WI38 (cell line): ENCODE data around the gene SREBF1.
A peak's percentile ranks its signal among the peaks of the same experiment; 100 is the strongest.

Experiments used
- H3K4me3 ChIP-seq: 2 replicates; pipeline ENCODE4 v1.5.1; 2011; ENCODE audit warnings: low read depth, mild to moderate bottlenecking, control low read depth, low read length
- TF ChIP-seq, protein P1 (sequence below): IDR thresholded peaks from 2 replicates; pipeline ENCODE4 v1.5.1; 2012; ENCODE audit warnings: low read depth, mild to moderate bottlenecking, control low read depth, low read length

Gene SREBF1

DNA sequence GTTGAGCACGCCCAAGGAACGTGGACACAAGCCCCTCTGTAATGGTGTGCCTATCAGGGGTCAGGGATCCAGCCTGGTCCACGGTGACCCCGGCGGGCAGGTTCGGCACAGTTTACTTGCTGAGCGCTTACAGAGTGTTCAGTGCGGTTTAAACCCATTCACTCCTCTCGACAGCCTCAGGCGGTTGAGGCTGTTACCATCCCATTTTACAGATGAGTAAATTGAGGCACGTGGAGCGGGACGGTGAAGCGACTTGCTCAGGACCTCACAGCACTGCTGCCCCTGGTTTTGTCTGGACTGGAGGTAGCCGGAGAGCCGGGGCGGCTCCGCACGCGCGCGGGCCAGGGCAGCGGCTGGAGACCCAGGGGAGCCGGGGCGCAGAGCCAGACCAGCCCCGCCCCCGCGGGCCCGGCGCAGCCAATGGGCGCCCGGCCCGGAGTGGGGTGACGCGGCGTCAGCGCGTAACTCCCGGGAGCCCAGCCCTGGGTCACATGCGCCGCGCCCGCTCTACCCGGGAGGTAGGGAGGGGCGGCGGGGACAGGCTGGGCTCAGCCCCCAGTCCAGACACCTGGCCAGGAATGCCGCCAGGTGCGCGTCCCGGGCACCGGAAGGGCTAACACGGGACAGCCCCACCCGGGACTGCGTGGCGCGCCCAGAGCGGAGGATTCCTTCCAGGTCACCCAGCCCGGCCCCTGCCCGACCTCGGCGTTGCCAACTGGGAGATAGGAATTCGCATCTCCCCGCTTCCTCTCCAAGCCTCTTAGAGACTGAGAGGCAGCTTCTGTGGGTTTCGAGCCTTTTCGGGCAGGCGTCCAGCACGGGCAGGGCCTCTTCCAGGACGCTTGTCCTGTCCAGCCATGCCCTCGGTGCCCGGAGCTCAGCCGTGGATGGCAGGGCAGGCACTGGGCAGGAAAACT is 3.3 kb upstream of the SREBF1 start:
- TF ChIP-seq, protein P1, sequence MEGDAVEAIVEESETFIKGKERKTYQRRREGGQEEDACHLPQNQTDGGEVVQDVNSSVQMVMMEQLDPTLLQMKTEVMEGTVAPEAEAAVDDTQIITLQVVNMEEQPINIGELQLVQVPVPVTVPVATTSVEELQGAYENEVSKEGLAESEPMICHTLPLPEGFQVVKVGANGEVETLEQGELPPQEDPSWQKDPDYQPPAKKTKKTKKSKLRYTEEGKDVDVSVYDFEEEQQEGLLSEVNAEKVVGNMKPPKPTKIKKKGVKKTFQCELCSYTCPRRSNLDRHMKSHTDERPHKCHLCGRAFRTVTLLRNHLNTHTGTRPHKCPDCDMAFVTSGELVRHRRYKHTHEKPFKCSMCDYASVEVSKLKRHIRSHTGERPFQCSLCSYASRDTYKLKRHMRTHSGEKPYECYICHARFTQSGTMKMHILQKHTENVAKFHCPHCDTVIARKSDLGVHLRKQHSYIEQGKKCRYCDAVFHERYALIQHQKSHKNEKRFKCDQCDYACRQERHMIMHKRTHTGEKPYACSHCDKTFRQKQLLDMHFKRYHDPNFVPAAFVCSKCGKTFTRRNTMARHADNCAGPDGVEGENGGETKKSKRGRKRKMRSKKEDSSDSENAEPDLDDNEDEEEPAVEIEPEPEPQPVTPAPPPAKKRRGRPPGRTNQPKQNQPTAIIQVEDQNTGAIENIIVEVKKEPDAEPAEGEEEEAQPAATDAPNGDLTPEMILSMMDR: no peak
- H3K4me3 ChIP-seq: peak overlapping the region; percentile 57

DNA sequence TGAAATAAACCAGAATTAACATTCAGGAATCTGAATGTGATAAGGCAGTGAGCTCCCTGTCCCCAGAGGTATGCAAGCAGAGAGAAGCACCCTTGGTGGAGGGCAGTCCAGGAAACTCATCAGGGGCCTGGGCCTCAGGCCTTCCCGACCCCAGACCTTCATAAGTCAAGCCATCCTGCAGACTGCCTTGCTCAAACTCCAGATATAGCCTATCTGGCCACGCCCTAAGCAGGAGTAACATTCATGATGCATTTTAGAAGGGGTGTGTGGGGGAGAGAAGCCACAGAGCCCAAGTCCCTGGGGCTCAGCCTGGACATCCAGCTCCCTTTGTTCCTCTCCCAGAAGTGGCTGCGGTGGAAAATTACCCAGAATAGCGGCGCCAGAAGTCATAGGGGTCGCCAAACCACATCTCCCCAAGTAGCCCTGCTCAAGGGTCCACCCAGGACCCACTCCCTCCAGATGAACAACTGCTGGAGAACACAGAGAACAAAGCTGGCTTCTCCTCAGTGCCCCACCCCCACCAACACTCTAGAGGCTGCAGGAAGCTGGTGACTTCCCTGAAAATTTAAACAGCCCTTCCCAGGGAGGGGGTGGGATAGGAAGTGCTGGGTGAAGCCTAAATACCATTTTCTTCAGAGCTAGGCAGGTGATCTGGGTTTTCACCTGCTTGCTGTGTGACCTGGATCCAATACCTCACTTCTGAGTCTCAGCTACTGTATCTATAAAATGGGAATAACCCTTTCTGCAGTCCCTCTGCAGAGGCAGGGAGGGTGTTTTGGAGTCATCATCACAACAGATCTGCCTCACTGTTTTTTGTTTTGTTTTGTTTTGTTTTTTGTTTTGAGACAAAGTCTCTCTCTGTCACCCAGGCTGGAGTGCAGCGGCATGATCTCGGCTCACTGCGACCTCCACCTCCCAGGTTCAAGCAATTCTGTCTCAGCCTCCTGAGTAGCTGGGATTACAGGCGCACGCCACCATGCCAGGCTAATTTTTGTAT is 1.5 kb upstream of the SREBF1 start:
- TF ChIP-seq, protein P1: no peak
- H3K4me3 ChIP-seq: no peak overlapping the region

DNA sequence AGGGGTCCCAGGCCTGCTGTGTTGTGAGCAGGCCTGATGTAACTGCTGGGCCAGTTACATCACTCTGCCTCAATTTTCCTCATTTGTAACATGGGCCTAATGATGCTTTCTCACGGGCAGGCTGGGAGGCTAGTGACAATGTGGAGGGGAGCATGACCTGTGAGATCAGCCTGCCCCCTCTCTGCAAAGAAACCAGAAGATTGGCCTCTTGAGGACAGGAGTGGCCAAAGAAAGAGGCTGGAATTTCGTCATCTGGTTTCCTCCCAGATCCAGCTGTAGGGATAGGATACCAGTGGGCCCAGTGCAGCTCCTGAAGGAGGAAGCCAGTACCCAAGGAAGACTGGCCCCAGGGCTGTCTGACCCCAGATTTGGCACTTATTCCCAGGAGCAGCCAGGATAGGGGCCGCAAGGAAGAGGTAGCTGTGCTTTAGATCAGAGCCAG is 615 bp upstream of the SREBF1 start:
- no peak overlapping the region; the same call in 1 of the 2 replicates for H3K4me3 ChIP-seq
- TF ChIP-seq, protein P1: no peak

DNA sequence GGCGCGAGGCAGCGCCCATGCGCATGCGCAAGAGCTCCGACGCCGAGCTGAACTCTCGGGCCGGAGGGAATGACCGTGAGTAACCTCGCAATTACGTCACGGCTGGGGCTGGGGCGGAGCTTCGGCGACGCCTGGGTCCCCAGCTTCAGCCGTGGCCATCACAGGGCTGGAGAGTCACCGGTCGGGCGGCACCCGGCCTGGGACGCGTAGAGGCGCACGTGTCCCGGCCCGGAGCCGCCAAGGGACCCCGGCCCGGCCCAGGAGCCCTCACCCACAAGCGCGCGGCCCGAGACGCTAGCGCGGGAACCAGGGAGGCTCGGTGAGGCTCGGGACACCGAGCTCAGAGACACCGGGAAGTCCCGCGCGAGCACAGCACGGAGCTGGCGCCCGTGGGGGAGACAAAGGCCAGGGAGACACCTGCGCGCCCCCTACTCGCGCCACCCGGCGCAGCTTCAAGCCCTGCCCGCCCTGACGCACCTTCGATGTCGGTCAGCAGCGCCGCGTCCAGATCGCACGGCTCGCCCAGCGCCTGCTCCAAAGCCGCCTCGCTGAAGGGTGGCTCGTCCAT is 452 bp downstream of the SREBF1 start:
- TF ChIP-seq, protein P1: no peak
- H3K4me3 ChIP-seq: peak overlapping the region; percentile 77

DNA sequence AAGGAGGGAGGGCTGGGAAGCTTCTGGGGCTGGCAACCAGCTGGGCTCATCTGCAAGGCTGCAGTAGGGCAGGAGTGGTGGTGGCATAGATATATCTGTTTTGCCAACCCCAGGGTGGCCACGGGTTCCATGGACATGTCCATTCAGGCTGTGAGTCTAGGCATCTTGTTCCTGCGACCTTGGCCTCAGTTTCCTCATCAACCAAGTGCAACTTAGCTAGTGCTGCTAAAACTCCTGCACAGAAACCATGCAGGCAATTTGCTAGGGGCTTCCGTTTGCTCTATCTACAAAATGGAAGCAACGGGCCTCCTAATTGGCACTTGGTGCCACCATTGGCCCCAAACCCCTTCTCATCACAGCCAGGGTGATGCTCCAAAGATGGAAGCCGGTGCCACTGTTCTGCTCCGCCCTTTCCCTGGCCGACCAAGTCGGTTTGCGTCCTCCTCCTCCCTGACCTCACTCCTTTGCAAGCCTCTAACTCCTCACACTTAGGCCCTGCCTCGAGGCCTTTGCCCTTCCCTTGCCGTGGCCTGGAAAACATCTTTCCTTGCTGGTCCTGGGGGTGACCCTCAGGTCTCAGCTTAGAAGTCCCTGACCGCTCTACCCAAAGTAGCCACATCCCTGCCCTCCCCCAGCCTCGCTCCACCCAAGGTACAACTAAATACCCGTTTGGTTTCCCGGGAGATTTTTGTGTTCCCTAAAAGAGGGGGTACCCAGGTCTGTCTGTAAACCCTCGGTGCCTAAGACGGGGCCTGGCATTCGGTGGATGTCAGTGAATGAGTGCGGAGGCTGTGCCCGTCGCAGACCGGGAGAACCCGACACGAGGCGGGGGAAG is 1.2 kb downstream of the SREBF1 start:
- H3K4me3 ChIP-seq: peak overlapping the region; percentile 77
- TF ChIP-seq, protein P1: no peak

DNA sequence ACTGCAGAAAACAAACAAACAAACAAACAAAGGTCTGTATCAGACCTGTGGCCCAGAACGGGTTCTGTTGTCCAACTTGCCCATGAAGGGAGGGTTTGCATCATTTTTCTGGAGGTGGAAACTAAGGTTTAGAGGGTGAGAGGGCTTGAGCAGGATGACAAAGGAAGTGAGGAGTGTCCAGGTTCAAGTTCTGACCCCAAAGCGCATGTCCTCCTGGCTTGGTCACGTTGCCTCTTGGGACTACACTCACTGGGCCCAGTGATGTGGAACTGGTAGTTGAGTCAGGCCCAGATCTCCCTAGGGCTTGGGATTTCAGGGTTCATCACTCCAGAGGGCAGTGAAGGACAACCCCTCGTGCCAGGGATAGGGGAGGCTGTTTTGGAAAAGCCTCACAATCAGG is 1.8 kb downstream of the SREBF1 start:
- no peak overlapping the region; the same call in 1 of the 2 replicates for H3K4me3 ChIP-seq
- TF ChIP-seq, protein P1: no peak
